Fibroblast of the aortic adventitia (primary cell): ENCODE results near the gene OGFOD2. TPM values are rescaled to one million over a fixed set of nuclear protein-coding genes. Genes with fewer than 3 reads are reported as not detected.

Experiments
- DNase-seq: peaks from one replicate; pipeline ENCODE4 v3.0.0-alpha.2; 2010; ENCODE audit warnings: low read depth
- H3K4me3 ChIP-seq: 2 replicates; pipeline ENCODE4 v1.5.1; 2011; ENCODE audit warnings: low read depth, mild to moderate bottlenecking, control low read depth, low read length, moderate library complexity
- total RNA-seq: library from RNA; depleted of rRNA; stranded (reverse); fragments of >200 nt; gene quantifications from 2 replicates; pipeline ENCODE4 v1.2.3, GENCODE V29; 2012; ENCODE audit warnings: low replicate concordance
- TF ChIP-seq, protein P1 (sequence below): IDR thresholded peaks from 2 replicates; pipeline ENCODE4 v1.5.1; 2011; ENCODE audit warnings: mild to moderate bottlenecking, low read length, control low read depth, inconsistent platforms; ENCODE audit not compliant: insufficient read depth

Gene OGFOD2
- total RNA-seq, 1 donor, result 10.3 TPM

DNA sequence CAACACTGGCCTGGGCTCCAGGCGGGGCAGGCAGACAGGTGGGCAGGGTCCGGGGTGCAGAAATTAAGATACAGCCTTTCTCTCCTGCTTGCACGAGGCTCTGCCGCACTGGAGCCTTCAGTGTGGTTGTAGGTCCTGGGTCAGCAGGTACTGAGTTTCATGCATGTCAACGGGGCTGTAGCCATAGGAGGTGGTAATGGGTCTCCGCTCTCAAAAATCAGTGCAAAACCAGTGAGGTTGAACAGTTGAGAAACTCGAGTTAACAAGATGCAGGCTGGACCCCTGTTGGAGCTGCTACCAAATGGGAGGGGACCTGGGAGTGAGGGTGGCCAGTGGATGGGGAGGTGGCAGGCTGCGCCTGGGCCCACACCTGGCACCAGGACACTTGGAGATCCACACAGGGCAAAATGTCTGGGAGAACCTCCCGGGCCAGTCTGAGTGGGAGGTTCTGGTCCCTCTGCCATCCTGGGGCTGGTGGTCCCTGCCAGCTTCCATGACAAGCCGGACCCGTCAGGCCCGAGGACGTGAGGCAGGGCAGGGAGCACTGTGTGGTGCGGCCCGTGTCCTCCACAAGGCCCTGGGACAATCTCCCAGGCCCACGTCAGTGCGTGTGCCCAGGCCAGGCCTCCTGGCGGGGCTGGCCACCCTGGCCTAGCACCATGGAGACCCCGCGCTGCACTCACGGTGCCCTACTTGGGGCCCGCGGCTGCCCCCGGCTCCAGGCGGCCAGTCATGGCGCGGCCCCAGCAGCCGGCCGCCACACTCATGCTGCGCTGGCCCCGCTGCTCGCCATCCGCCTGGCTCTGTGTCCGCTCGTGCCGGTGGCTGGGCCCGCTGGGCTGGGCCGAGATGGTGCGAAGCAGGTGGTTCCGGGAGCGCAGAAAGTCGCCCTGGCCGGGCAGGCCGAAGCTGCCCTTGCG lies 10.6 kb downstream of the OGFOD2 start:
- TF ChIP-seq, protein P1, sequence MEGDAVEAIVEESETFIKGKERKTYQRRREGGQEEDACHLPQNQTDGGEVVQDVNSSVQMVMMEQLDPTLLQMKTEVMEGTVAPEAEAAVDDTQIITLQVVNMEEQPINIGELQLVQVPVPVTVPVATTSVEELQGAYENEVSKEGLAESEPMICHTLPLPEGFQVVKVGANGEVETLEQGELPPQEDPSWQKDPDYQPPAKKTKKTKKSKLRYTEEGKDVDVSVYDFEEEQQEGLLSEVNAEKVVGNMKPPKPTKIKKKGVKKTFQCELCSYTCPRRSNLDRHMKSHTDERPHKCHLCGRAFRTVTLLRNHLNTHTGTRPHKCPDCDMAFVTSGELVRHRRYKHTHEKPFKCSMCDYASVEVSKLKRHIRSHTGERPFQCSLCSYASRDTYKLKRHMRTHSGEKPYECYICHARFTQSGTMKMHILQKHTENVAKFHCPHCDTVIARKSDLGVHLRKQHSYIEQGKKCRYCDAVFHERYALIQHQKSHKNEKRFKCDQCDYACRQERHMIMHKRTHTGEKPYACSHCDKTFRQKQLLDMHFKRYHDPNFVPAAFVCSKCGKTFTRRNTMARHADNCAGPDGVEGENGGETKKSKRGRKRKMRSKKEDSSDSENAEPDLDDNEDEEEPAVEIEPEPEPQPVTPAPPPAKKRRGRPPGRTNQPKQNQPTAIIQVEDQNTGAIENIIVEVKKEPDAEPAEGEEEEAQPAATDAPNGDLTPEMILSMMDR, result no peak
- no peak for DNase-seq
- H3K4me3 ChIP-seq, result no peak overlapping the region

DNA sequence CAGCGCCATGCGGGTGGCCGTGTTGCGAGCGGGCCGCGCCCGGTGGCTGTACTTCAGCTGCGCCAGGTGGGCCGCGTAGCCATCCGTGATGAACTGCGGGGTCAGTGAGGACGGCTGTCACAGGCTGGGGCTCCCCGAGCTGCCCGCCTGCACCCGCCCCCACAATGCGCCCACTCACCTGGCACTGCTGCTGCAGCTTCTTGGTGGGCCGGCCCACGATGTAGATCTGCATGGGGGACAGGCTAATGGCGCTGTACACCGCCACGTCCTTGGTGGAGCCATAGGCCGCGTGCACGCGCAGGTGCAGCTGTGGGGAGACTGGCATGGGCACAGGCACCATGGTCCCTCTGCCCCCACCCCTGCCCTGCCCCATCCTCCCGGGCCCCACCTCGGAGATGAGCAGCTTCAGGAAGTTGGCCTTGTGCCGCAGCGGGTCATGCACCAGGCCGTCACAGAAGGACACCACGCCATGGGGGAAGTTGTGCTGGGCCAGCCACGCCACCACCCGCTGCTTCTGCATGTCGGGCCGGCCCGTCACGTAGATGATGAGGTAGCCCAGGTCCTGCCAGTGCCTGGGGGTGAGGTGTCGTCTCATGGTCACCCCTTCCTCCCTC lies 11.3 kb downstream of the OGFOD2 start:
- no peak for DNase-seq
- H3K4me3 ChIP-seq, result no peak overlapping the region
- TF ChIP-seq, protein P1, result no peak

DNA sequence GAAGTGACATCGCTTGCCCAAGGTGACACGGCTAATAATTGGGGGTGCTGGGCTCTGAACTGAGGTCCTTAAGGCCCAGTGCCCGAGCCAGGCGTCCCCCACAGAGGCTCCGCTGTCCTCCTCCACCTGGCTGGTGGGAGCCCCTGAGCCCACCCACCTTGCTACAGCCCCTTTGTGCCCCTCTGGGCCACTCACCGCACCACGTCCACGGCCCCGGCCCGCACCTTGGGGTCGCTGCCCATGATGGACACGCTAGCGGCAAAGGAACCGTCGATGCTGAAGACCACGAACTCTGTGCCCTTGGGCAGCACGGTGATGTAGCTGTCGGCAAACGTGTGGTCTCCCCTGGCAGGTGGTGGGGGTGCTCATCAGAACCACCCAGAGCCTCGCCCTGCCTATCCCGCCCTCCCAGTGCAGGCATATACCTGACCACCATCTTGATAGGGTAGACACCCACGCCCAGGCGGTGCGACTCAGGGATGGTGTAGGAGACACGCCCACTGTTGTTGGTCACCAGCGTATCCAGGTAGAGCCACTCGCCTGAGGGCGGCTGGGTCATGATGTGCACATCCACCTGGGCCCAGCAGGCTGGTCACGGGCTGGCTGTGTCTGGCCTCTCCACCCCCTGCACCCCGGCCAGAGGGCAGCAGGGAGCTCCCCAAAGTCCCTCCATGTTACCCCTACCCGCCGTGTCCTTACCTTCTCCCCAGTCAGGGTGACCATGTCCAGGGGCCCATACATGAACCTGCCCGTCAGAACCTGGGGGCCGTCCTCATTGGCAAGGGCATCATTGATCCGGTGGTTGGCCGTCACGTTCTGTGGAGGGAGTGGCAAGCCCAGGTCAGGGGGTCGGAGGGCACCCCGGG lies 12.3 kb downstream of the OGFOD2 start:
- no peak for DNase-seq
- H3K4me3 ChIP-seq, result no peak overlapping the region
- TF ChIP-seq, protein P1, result no peak

DNA sequence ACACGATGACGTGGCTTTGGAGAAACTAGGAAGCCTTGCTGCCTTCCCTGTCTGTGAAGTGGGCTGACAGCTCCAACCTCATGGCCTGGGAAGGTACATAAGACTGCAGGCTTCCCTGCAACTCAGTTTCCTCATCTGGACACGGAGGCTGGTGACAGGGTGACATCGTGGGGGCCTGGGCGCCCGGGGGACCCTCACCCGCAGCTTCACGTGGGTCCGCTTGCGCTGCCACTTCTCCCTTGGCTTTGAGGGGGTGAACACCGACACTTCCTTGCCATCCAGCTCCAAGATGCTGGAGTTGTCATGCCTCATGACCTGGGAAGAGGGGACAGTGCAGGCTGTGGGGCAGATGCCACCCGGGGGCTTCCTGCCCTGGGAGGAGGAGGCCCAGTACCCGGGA lies 13.0 kb downstream of the OGFOD2 start:
- TF ChIP-seq, protein P1, result no peak
- H3K4me3 ChIP-seq, result no peak overlapping the region
- DNase-seq, result no peak

DNA sequence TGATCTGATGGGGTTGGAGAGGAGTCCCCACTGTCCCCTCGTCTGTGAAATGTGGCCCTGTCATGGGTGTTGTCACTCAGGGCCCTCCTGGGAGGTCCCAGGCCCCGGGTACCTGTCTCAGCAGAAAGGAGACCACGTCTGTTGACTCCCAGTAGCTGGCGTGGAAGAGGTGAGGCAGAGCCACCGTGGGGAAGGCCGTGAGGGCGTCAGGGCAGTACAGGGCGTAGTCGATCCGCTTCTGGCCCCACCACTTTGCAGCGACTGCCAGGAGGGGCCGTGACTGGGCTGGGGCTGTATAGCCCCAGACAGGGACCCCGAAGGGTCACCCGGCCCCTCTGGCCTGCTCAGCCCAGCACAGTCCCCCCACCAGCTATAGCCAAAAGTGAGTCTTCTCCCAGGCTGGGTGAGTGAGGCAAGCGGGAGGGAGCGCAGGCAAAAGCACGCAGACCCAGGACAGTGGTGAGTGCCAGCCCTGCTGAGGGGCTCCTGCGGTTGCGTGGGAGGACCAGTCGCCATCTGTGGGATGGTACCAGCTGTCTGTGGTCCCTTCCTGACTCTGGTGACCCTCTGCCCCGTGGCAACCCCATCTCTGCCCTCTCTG lies 13.7 kb downstream of the OGFOD2 start:
- no peak overlapping the region for H3K4me3 ChIP-seq
- TF ChIP-seq, protein P1, result no peak
- DNase-seq, result no peak

DNA sequence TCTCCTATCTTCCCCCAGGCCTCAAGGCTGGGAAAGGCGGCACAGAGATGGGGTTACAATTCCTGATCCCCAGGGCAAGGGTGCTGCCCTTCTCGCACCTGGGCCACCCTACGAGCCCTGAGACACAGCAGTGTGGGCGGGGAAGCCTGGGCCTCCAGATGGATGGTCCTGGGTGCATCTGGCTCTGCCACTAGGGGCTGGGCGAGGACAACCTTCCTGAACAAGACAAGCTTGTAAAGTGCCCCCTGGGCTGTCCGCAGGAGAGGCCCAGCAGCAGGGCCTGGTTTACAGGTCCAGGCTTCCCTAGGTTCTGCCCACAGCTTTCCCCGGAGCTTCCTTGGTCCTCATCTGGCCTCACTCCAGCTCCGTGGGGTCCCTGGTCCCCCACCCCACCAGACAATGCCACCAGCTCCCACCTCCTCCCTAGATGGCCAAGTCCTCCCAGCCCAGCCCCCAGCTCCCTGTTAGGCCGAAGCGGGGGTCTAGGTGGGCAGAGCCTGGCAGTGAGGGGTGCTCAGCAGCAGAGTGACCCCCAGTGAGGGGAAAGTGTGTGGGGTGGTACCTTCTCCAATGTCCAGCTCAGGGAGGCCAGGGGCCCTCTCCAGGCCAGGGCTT lies 14.3 kb downstream of the OGFOD2 start:
- no peak overlapping the region for H3K4me3 ChIP-seq
- TF ChIP-seq, protein P1, result no peak
- no peak for DNase-seq
